ENCODE data around the gene CERS5.

The CERS5 gene

DNA sequence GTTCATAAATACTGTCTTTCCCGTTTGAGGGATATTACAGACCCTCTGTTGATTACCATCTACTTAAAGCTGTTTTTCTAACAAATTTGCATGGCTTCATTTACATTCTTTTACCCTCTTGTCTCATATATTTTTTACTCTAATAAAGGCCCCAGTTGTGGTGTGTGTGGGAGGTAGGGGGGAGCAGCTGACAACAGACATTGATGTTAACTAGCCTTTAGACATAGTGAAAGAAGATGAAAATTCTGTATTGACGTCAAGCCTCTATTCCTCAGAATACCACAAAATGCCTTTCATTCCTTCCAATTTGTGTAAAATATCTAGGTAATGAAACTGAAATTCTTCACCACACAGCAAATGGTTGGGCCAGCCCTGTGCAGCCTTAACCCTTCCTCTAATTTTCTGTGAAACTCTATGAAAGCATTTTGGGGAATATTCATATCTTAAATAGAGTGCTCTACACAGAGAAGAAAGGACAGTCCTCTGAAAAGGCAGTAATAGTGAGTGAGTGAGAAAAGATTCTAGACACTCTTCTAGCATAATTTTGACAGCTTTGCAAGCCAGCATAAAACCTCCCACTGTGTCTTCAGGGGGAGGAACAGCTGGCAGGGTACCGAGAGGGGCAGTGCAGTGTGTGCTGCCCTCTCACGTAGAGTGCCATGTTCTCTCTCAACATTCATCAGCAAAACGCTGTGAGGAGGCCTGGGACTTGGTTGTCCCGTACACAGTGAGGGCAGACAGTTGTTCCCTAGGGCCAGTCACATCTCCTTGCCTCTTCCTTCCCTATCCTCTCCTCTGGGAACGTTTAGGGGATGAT lies 20.1 kb upstream of the CERS5 start:
- TF ChIP-seq, protein P1, sequence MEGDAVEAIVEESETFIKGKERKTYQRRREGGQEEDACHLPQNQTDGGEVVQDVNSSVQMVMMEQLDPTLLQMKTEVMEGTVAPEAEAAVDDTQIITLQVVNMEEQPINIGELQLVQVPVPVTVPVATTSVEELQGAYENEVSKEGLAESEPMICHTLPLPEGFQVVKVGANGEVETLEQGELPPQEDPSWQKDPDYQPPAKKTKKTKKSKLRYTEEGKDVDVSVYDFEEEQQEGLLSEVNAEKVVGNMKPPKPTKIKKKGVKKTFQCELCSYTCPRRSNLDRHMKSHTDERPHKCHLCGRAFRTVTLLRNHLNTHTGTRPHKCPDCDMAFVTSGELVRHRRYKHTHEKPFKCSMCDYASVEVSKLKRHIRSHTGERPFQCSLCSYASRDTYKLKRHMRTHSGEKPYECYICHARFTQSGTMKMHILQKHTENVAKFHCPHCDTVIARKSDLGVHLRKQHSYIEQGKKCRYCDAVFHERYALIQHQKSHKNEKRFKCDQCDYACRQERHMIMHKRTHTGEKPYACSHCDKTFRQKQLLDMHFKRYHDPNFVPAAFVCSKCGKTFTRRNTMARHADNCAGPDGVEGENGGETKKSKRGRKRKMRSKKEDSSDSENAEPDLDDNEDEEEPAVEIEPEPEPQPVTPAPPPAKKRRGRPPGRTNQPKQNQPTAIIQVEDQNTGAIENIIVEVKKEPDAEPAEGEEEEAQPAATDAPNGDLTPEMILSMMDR (IDR thresholded peaks at IDR 0.05; ENCODE audit: insufficient read depth, missing control alignments) = no peak
- no peak for FAIRE-seq
- no peak for DNase-seq (ENCODE audit: insufficient read length, low spot score)

GRCh38 chr12:50186681-50187080 lies 19.5 kb upstream of the CERS5 start:
- no peak for DNase-seq (ENCODE audit: insufficient read length, low spot score)
- TF ChIP-seq, protein P1 (IDR thresholded peaks at IDR 0.05; ENCODE audit: insufficient read depth, missing control alignments) = no peak
- no peak for FAIRE-seq

GRCh38 chr12:50185970-50186663 lies 18.9 kb upstream of the CERS5 start:
- no peak for DNase-seq (ENCODE audit: insufficient read length, low spot score)
- FAIRE-seq = no peak
- TF ChIP-seq, protein P1 (IDR thresholded peaks at IDR 0.05; ENCODE audit: insufficient read depth, missing control alignments) = no peak

DNA sequence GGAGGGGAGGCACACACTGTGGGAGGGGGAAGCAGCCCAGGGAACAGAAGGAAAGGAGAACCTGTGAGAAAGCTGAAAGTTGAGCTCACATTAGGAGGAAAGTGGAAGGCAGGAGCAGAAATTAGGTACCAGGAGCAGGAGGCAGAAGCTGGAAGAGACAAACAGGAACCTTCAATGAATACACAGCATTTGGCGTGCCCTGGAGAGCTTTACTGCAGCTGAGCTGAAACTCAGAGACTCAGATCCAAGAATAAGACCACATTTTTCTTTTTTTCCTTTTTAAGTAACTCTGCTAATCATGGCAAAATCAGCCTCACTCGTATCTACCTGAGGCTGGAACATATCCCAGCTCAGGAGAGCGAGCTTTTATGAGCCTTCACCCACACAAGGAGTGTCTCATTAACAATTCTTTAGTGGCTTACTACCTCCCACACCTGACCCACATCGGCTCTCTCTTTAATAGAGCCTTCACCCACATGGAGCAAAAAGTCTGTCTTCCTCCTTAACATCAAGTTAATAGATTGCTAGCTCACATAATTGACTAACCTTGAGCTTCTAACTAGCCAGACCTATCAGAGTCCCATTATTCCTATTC lies 18.2 kb upstream of the CERS5 start:
- DNase-seq (ENCODE audit: insufficient read length, low spot score) (no peak), FAIRE-seq (no peak)
- TF ChIP-seq, protein P1 (IDR thresholded peaks at IDR 0.05; ENCODE audit: insufficient read depth, missing control alignments) = no peak

DNA sequence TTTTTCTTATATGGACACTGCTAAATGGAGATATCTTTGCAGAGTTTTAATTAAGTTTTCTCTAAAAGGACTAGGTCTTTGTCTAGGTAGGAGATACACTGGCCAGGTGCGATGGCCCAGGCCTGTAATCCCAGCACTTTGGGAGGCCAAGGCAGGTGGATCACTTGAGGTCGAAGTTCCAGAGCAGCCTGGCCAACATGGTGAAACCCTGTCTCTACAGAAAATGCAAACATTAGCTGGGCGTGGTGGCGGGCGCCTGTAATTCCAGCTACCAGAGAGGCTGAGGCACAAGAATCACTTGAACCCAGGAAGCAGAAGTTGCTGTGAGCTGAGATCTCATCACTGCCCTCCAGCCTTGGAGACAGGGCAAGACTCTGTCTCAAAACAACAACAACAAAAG lies 17.1 kb upstream of the CERS5 start:
- FAIRE-seq (no peak), DNase-seq (ENCODE audit: insufficient read length, low spot score) (no peak)
- TF ChIP-seq, protein P1 (IDR thresholded peaks at IDR 0.05; ENCODE audit: insufficient read depth, missing control alignments) = no peak

GRCh38 chr12:50182461-50182860 lies 15.3 kb upstream of the CERS5 start:
- DNase-seq (ENCODE audit: insufficient read length, low spot score) (no peak), FAIRE-seq (no peak)
- TF ChIP-seq, protein P1 (IDR thresholded peaks at IDR 0.05; ENCODE audit: insufficient read depth, missing control alignments) = peak; percentile 48

Measured in D721Med (cell line).